ENCODE results near the gene BCKDHB.
"Not testable (repeated sequence)": the region's sequence is repeated elsewhere in the genome, so short reads cannot be mapped to it uniquely, and the experiment has no call there.

BCKDHB gene

GRCh38 chr6:80209430-80209829, 103.0 kb downstream of the BCKDHB start:
- DNase-seq (ENCODE audit: low spot score), result peak; percentile 21

GRCh38 chr6:80210618-80211017, 104.1 kb downstream of the BCKDHB start:
- no peak for DNase-seq (ENCODE audit: low spot score)

GRCh38 chr6:80211286-80211685, 104.8 kb downstream of the BCKDHB start:
- DNase-seq (ENCODE audit: low spot score), result no peak

GRCh38 chr6:80211890-80212289, 105.4 kb downstream of the BCKDHB start:
- DNase-seq (ENCODE audit: low spot score), result not testable (repeated sequence)

GRCh38 chr6:80214436-80215022, 108.1 kb downstream of the BCKDHB start:
- peak; percentile 67 for DNase-seq (ENCODE audit: low spot score)

- peak; percentile 18 for DNase-seq (ENCODE audit: low spot score)
Measured at GRCh38 chr6:80215063-80215462, 108.6 kb downstream of the BCKDHB start.

GRCh38 chr6:80217794-80218193, 111.3 kb downstream of the BCKDHB start:
- DNase-seq (ENCODE audit: low spot score), result no peak

GRCh38 chr6:80223743-80224212, 117.3 kb downstream of the BCKDHB start:
- DNase-seq (ENCODE audit: low spot score), result no peak

- no peak for DNase-seq (ENCODE audit: low spot score)
Measured at GRCh38 chr6:80226151-80226550, 119.7 kb downstream of the BCKDHB start.

- DNase-seq (ENCODE audit: low spot score), result no peak
Measured at GRCh38 chr6:80226699-80227098, 120.2 kb downstream of the BCKDHB start.

GRCh38 chr6:80227545-80228105, 121.2 kb downstream of the BCKDHB start:
- no peak for DNase-seq (ENCODE audit: low spot score)

- DNase-seq (ENCODE audit: low spot score), result no peak
Measured at GRCh38 chr6:80233262-80233661, 126.8 kb downstream of the BCKDHB start.

GRCh38 chr6:80233958-80234357, 127.5 kb downstream of the BCKDHB start:
- DNase-seq (ENCODE audit: low spot score), result no peak

GRCh38 chr6:80234401-80234800, 127.9 kb downstream of the BCKDHB start:
- no peak for DNase-seq (ENCODE audit: low spot score)

GRCh38 chr6:80234908-80235307, 128.4 kb downstream of the BCKDHB start:
- no peak for DNase-seq (ENCODE audit: low spot score)

- no peak for DNase-seq (ENCODE audit: low spot score)
Measured at GRCh38 chr6:80235647-80236046, 129.2 kb downstream of the BCKDHB start.

- DNase-seq (ENCODE audit: low spot score), result not testable (repeated sequence)
Measured at GRCh38 chr6:80238754-80239153, 132.3 kb downstream of the BCKDHB start.

- no peak for DNase-seq (ENCODE audit: low spot score)
Measured at GRCh38 chr6:80245043-80245442, 138.6 kb downstream of the BCKDHB start.

- DNase-seq (ENCODE audit: low spot score), result no peak
Measured at GRCh38 chr6:80249897-80250296, 143.4 kb downstream of the BCKDHB start.

GRCh38 chr6:80250391-80250997, 144.0 kb downstream of the BCKDHB start:
- DNase-seq (ENCODE audit: low spot score), result no peak

- no peak for DNase-seq (ENCODE audit: low spot score)
Measured at GRCh38 chr6:80251321-80251720, 144.8 kb downstream of the BCKDHB start.

- no peak for DNase-seq (ENCODE audit: low spot score)
Measured at GRCh38 chr6:80254716-80255115, 148.2 kb downstream of the BCKDHB start.

GRCh38 chr6:80256691-80257090, 150.2 kb downstream of the BCKDHB start:
- no peak for DNase-seq (ENCODE audit: low spot score)

GRCh38 chr6:80259118-80259517, 152.6 kb downstream of the BCKDHB start:
- DNase-seq (ENCODE audit: low spot score), result no peak

Measured in kidney capillary endothelial cell (primary cell).